Right lobe of liver (tissue), 4 donors: ENCODE results near the gene ADIPOR2.

Experiments used
- CTCF ChIP-seq, 4 donors: fragments of 200-600 bp in 3 of 4; fragments of 450-650 bp in 1 of 4; IDR thresholded peaks; one replicate each; pipeline versions ENCODE4 v1.5.1 to v1.8.0; 2016 to 2022; ENCODE audit warnings: antibody characterized with exemption in 4 of 4, mild to moderate bottlenecking in 2 of 4
- POLR2A ChIP-seq: fragments of 450-650 bp; IDR thresholded peaks from one replicate; pipeline ENCODE4 v1.6.1; 2017; ENCODE audit warnings: antibody characterized with exemption, mild to moderate bottlenecking
- donor health status: DM: no; HTN: no; CAD: no.
- donor health status: DM: no; HTN: no; CAD: no.
- donor health status: DM: no; HTN: yes; CAD: no.

DNA sequence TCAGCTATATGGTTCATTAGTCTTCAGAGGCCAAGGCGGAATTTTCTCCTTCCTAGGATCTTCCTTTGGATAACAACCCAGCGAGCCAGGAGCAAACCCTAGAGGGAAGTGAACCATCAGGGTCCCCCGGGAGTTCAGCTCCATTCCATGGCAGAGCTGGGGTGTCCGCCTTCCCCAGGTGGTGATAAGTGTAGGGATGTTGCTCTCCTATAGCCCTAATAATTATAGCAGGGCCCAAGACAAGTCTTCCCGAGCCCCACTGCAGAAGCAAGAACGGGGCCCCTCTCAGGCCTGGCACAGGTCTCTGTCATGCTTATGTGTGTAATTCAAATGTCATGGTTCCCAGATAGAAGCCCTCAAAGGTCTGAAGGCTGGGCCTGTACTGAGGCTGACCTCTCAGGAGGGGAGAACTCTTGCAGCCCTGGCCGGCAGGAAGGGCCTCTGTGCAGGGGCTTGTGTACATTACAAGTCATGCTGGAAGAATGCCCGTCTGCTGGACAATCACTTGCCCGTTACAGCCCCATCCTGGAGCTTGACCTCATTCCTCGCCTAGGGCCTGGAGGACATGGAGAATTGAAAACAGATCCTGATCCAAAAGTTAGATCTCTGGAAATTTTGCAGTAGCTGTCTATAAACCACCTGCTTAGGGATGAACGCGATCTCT is 146.8 kb downstream of the ADIPOR2 start:
- TF ChIP-seq CTCF (IDR thresholded peaks at IDR 0.05) = no peak
- TF ChIP-seq POLR2A = no peak
